Natural killer cell (primary cell): ENCODE results near the gene FFAR1. TPM values are rescaled to one million over a fixed set of nuclear protein-coding genes. Genes with fewer than 3 reads are reported as not detected.

Source experiments
- ATAC-seq, 3 donors: fragments of 150-1000 bp in 2 of 3; fragments of 200-7000 bp in 1 of 3; cut with Tn5 transposase; 1 replicate in 1 of 3; 2 replicates in 2 of 3; pipeline ENCODE4 v1.10.0; 2021; ENCODE audit warnings: mild to moderate bottlenecking in 2 of 3, moderate library complexity in 2 of 3
- DNase-seq, 2 donors: peaks; one replicate each; pipeline versions ENCODE4 v3.0.0 to v3.0.0-alpha.2; 2013 to 2021; ENCODE audit warnings: mixed read lengths in 1 of 2
- H3K27ac ChIP-seq: one replicate; pipeline ENCODE4 v1.5.1; 2013; ENCODE audit warnings: mild to moderate bottlenecking, low read length
- H3K27me3 ChIP-seq: one replicate; pipeline ENCODE4 v1.6.1; 2013; ENCODE audit warnings: low read length; ENCODE audit not compliant: control insufficient read depth, insufficient read depth
- H3K36me3 ChIP-seq: one replicate; pipeline ENCODE4 v1.6.1; 2013; ENCODE audit warnings: low read length; ENCODE audit not compliant: control insufficient read depth, insufficient read depth
- H3K4me1 ChIP-seq: one replicate; pipeline ENCODE4 v1.6.1; 2013; ENCODE audit warnings: low read length; ENCODE audit not compliant: control insufficient read depth, insufficient read depth
- H3K4me3 ChIP-seq: one replicate; pipeline ENCODE4 v1.5.1; 2013; ENCODE audit warnings: low read length
- H3K9me3 ChIP-seq: one replicate; pipeline ENCODE4 v1.6.1; 2013; ENCODE audit warnings: low read length; ENCODE audit not compliant: control insufficient read depth, insufficient read depth
- H3K27ac Mint-ChIP-seq, 2 donors: one replicate each; pipeline ENCODE4 v1.8.0; 2022; ENCODE audit warnings: mild to moderate bottlenecking in 2 of 2, mixed read lengths in 2 of 2, moderate library complexity in 1 of 2
- H3K27me3 Mint-ChIP-seq, 2 donors: one replicate each; pipeline ENCODE4 v1.8.0; 2022; ENCODE audit warnings: low read depth in 2 of 2, mixed read lengths in 2 of 2
- H3K36me3 Mint-ChIP-seq: one replicate; pipeline ENCODE4 v1.8.0; 2022; ENCODE audit warnings: mixed read lengths
- H3K4me1 Mint-ChIP-seq, 2 donors: one replicate each; pipeline ENCODE4 v1.8.0; 2022; ENCODE audit warnings: mixed read lengths in 2 of 2
- H3K4me3 Mint-ChIP-seq: one replicate; pipeline ENCODE4 v1.8.0; 2022; ENCODE audit warnings: mild to moderate bottlenecking, moderate library complexity, mixed read lengths
- H3K9me3 Mint-ChIP-seq, 2 donors: one replicate each; pipeline ENCODE4 v1.8.0; 2022; ENCODE audit warnings: mixed read lengths in 2 of 2
- CTCF ChIP-seq: fragments of 200-600 bp; IDR thresholded peaks from one replicate; pipeline ENCODE4 v1.8.0; 2022; ENCODE audit warnings: antibody characterized with exemption
- WGBS: methylation state at CpG from one replicate; pipeline ENCODE4 v1.1.7; 2013; ENCODE audit warnings: missing lambda C conversion rate; ENCODE audit not compliant: insufficient coverage; 5-methylcytosine and 5-hydroxymethylcytosine counted together
- intact Hi-C: fragments of 100-400 bp; cut with micrococcal nuclease; formaldehyde crosslinking; loops from one replicate; pipeline ENCODE4 v1.14.2; 2022
- total RNA-seq, 4 donors: library from RNA; stranded (reverse); fragments of 120-200 nt in 1 of 4; gene quantifications; one replicate each; pipeline versions ENCODE4 v1.2.3 to v1.2.4, GENCODE V29; 2013 to 2022

FFAR1 gene
- total RNA-seq, 3 donors from 2014 or later (not counting 1 experiment from before 2014, with no cell fraction given), result 0.30 to 0.47 TPM; not detected in 1

- Histone ChIP-seq H3K4me3 (no peak overlapping the region), H3K27ac (peak overlapping the region; percentile 55), H3K9me3 (no peaks in the 10 kb centered on the region), H3K4me1 (peaks cover 29% of the 10 kb centered on the region), H3K27me3 (no peaks in the 10 kb centered on the region), H3K36me3 (no peaks in the 10 kb centered on the region)
- ATAC-seq (peak; percentile 71 to 80 (median 78)), DNase-seq (peak; percentile 20 to 91)
- TF ChIP-seq CTCF, result no peak
- Mint-ChIP-seq H3K27ac (peak overlapping the region in 1 of 2 donors; percentile 73), H3K9me3 (no peaks in the 10 kb centered on the region), H3K4me1 (peaks cover 10 to 21% of the 10 kb centered on the region in 2 donors), H3K36me3 (no peaks in the 10 kb centered on the region), H3K4me3 (peak overlapping the region; percentile 26), H3K27me3 (peaks cover 10 to 23% of the 10 kb centered on the region in 2 donors)
- WGBS, result 45% methylated on average over 28 of the region's 28 CpGs
- intact Hi-C loops, result no loop called here
Observed at GRCh38 chr19:35346193-35347052, 1.3 kb upstream of the FFAR1 start.

GRCh38 chr19:35347930-35348298 is 212 bp downstream of the FFAR1 start:
- Histone ChIP-seq H3K36me3 (no peaks in the 10 kb centered on the region), H3K4me3 (no peak overlapping the region), H3K27ac (peak overlapping the region; percentile 0), H3K4me1 (peaks cover 34% of the 10 kb centered on the region), H3K9me3 (no peaks in the 10 kb centered on the region), H3K27me3 (no peaks in the 10 kb centered on the region)
- Mint-ChIP-seq H3K9me3 (no peaks in the 10 kb centered on the region), H3K4me1 (peaks cover 13 to 25% of the 10 kb centered on the region in 2 donors), H3K4me3 (no peak overlapping the region), H3K27ac (no peak overlapping the region), H3K36me3 (no peaks in the 10 kb centered on the region), H3K27me3 (peaks cover 10 to 23% of the 10 kb centered on the region in 2 donors)
- no peak for TF ChIP-seq CTCF
- 50% methylated on average over 7 of the region's 7 CpGs for WGBS
- no peak for ATAC-seq
- DNase-seq, result peak in 1 of 2 donors; percentile 11
- intact Hi-C loops, result no loop called here

- Histone ChIP-seq H3K9me3 (no peaks in the 10 kb centered on the region), H3K4me3 (no peak overlapping the region), H3K4me1 (peaks cover 37% of the 10 kb centered on the region), H3K36me3 (no peaks in the 10 kb centered on the region), H3K27me3 (no peaks in the 10 kb centered on the region), H3K27ac (no peak overlapping the region)
- Mint-ChIP-seq H3K27ac (no peak overlapping the region), H3K4me3 (no peak overlapping the region), H3K4me1 (peaks cover 15 to 27% of the 10 kb centered on the region in 2 donors), H3K36me3 (no peaks in the 10 kb centered on the region), H3K9me3 (no peaks in the 10 kb centered on the region), H3K27me3 (peaks cover 10 to 23% of the 10 kb centered on the region in 2 donors)
- TF ChIP-seq CTCF, result no peak
- no peak for ATAC-seq
- intact Hi-C loops, result no loop called here
- peak in 1 of 2 donors; percentile 9 for DNase-seq
- WGBS, result 84% methylated on average over 18 of the region's 18 CpGs
Observed at GRCh38 chr19:35348911-35349611, 1.4 kb downstream of the FFAR1 start.
